C4-2B (cell line): ENCODE results near the gene HGF.

Experiments
- H3K27ac ChIP-seq: fragments of 450-650 bp; 2 replicates; pipeline ENCODE4 v1.5.1; 2017
- CTCF ChIP-seq: fragments of 450-650 bp; conservative IDR thresholded peaks from 2 replicates; pipeline ENCODE4 v1.5.1; 2017; ENCODE audit warnings: mild to moderate bottlenecking
- ZFX ChIP-seq: fragments of 450-650 bp; IDR thresholded peaks from 2 replicates; pipeline ENCODE4 v1.6.1; 2017

The HGF gene

GRCh38 chr7:81688622-81689411 is 81.0 kb downstream of the HGF start:
- no peak for TF ChIP-seq ZFX
- no peak for TF ChIP-seq CTCF
- H3K27ac ChIP-seq, result no peak overlapping the region

DNA sequence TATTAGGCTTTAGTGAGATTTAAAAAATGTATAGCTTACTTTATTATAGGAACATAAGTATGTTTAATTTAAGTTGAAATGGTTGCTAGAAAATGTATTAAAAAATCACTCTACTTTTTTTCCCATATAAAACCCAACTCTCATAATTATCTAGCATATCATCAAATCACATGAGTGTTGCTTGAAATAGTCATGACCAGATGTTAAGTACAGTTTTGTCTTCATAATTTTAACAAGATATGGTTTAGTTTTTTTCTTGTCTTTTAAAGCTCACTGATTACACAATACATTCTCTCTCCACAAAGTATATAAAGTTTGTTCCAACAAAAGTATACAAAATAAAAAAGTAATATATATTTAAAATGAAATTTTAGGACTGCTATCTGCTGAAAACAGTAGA is 82.8 kb downstream of the HGF start:
- TF ChIP-seq ZFX, result no peak
- TF ChIP-seq CTCF, result no peak
- no peak overlapping the region for H3K27ac ChIP-seq

GRCh38 chr7:81685270-81685868 is 84.5 kb downstream of the HGF start:
- H3K27ac ChIP-seq, result no peak overlapping the region
- no peak for TF ChIP-seq ZFX

DNA sequence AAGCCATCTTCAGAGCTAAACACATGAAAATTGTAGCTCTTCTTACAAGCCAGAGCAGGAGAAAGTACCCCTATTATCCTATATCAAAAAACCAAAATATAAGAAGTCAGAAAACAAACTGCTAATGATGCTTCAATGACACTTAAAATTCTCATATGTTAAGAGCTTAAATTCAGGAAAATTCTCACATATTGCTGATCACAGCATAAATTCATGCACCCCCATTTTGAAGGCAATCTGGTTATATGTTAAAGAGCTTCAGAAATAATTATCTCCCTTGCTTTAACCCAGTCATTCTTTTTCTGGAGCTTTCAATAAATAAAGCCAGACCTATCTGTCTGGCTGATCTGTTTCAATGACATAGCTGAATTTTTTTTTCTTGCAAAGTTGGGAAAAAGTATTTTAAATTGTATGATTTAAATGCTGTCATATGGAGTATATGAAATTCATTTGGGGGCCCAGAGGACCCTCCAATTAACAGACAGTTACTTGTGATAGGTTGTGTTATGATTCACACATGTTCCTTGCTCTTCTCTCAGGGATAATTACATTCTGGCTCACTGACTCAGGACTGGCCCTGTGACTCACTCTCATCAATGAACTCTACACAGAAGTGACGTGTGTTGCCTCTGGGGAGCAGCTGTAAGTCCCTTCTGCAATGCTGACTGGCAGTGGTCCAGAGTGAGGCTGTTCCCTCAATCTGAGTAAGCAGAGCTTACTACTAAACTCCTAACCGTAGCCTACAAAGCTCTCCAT is 85.2 kb downstream of the HGF start:
- no peak for TF ChIP-seq CTCF
- no peak for TF ChIP-seq ZFX
- no peak overlapping the region for H3K27ac ChIP-seq

GRCh38 chr7:81684033-81684432 is 85.8 kb downstream of the HGF start:
- TF ChIP-seq ZFX (no peak), CTCF (no peak)
- no peak overlapping the region for H3K27ac ChIP-seq

GRCh38 chr7:81682873-81683272 is 87.0 kb downstream of the HGF start:
- no peak overlapping the region for H3K27ac ChIP-seq
- TF ChIP-seq CTCF (no peak), ZFX (no peak)

GRCh38 chr7:81680120-81680519 is 89.7 kb downstream of the HGF start:
- no peak overlapping the region for H3K27ac ChIP-seq

More at GRCh38 chr7:81680120-81680519, 89.7 kb downstream of the HGF start:
- TF ChIP-seq ZFX, result no peak
- no peak for TF ChIP-seq CTCF
